HTR-8/SVneo (cell line): ENCODE data around the gene ZFAND3.
A peak's percentile ranks its signal among the peaks of the same experiment; 100 is the strongest.
"Not testable (repeated sequence)": the region's sequence is repeated elsewhere in the genome, so short reads cannot be mapped to it uniquely, and the experiment has no call there.

Source experiments
- DNase-seq: peaks from one replicate; pipeline ENCODE4 v3.0.0; 2011; ENCODE audit warnings: low spot score, mixed read lengths; ENCODE audit not compliant: insufficient read length
- FAIRE-seq: peaks from 2 replicates; lab custom pipeline; 2011; peaks lifted over from hg19 to GRCh38; lab: Jason Lieb, UNC

Gene ZFAND3

GRCh38 chr6:37882724-37883413, 63.3 kb downstream of the ZFAND3 start:
- DNase-seq (peak; percentile 48), FAIRE-seq (peak; percentile 69)

GRCh38 chr6:37884548-37884947, 65.0 kb downstream of the ZFAND3 start:
- DNase-seq: no peak
- no peak for FAIRE-seq

- DNase-seq (no peak), FAIRE-seq (no peak)
Observed at GRCh38 chr6:37889051-37889450, 69.5 kb downstream of the ZFAND3 start.

- FAIRE-seq (no peak), DNase-seq (no peak)
Observed at GRCh38 chr6:37889486-37889885, 70.0 kb downstream of the ZFAND3 start.

GRCh38 chr6:37891072-37891471, 71.5 kb downstream of the ZFAND3 start:
- no peak for DNase-seq
- no peak for FAIRE-seq

GRCh38 chr6:37893257-37893656, 73.7 kb downstream of the ZFAND3 start:
- no peak for DNase-seq
- no peak for FAIRE-seq

GRCh38 chr6:37893734-37894133, 74.2 kb downstream of the ZFAND3 start:
- FAIRE-seq, DNase-seq: not testable (repeated sequence)

GRCh38 chr6:37894585-37894984, 75.1 kb downstream of the ZFAND3 start:
- no peak for FAIRE-seq
- no peak for DNase-seq

GRCh38 chr6:37897321-37897720, 77.8 kb downstream of the ZFAND3 start:
- FAIRE-seq: peak; percentile 74
- DNase-seq: peak; percentile 63

GRCh38 chr6:37897818-37898515, 78.4 kb downstream of the ZFAND3 start:
- FAIRE-seq (no peak), DNase-seq (no peak)

GRCh38 chr6:37903351-37904340, 84.1 kb downstream of the ZFAND3 start:
- FAIRE-seq (no peak), DNase-seq (no peak)

- FAIRE-seq (no peak), DNase-seq (no peak)
Observed at GRCh38 chr6:37904590-37904989, 85.1 kb downstream of the ZFAND3 start.

GRCh38 chr6:37906121-37906520, 86.6 kb downstream of the ZFAND3 start:
- FAIRE-seq (peak; percentile 36), DNase-seq (no peak)

- FAIRE-seq (no peak), DNase-seq (no peak)
Observed at GRCh38 chr6:37910998-37911397, 91.5 kb downstream of the ZFAND3 start.

GRCh38 chr6:37913210-37913609, 93.7 kb downstream of the ZFAND3 start:
- DNase-seq: no peak
- no peak for FAIRE-seq

- FAIRE-seq: no peak
- no peak for DNase-seq
Observed at GRCh38 chr6:37915463-37915862, 95.9 kb downstream of the ZFAND3 start.

- no peak for FAIRE-seq
- DNase-seq: no peak
Observed at GRCh38 chr6:37916149-37916548, 96.6 kb downstream of the ZFAND3 start.

- no peak for FAIRE-seq
- no peak for DNase-seq
Observed at GRCh38 chr6:37916675-37917074, 97.1 kb downstream of the ZFAND3 start.

- no peak for FAIRE-seq
- no peak for DNase-seq
Observed at GRCh38 chr6:37917566-37917965, 98.0 kb downstream of the ZFAND3 start.

GRCh38 chr6:37919417-37920157, 100.1 kb downstream of the ZFAND3 start:
- DNase-seq: peak; percentile 22

More at GRCh38 chr6:37919417-37920157, 100.1 kb downstream of the ZFAND3 start:
- no peak for FAIRE-seq
